OCI-LY1 (cell line): ENCODE results near the gene HAPLN2.

ENCODE experiments used
- H2AFZ ChIP-seq: fragments of 200-600 bp; sonication (generic), shearing (Covaris generic); 2 replicates; pipeline ENCODE4 v1.6.0; 2014; ENCODE audit warnings: antibody characterized with exemption, mild to moderate bottlenecking, low read length
- H3F3A ChIP-seq: fragments of 200-600 bp; sonication (generic), shearing (Covaris generic); 2 replicates; pipeline ENCODE4 v1.6.0; 2014; ENCODE audit warnings: mild to moderate bottlenecking, antibody characterized with exemption, low read length, moderate library complexity; ENCODE audit not compliant: insufficient read depth
- H3K27ac ChIP-seq: fragments of 200-600 bp; sonication (generic); 2 replicates; pipeline ENCODE4 v1.5.1; 2014; ENCODE audit warnings: low read length, mixed run types, mild to moderate bottlenecking, low read depth; ENCODE audit not compliant: poor library complexity, severe bottlenecking
- H3K27me3 ChIP-seq: fragments of 200-600 bp; sonication (generic); 2 replicates; pipeline ENCODE4 v1.6.0; 2014; ENCODE audit warnings: antibody characterized with exemption, mild to moderate bottlenecking, low read length, moderate library complexity; ENCODE audit not compliant: insufficient read depth
- H3K36me3 ChIP-seq: fragments of 200-600 bp; sonication (generic); 2 replicates; pipeline ENCODE4 v1.6.1; 2014; ENCODE audit warnings: mild to moderate bottlenecking, antibody characterized with exemption, low read length, moderate library complexity, mixed read lengths; ENCODE audit not compliant: insufficient read depth
- H3K4me1 ChIP-seq: fragments of 200-600 bp; sonication (generic); 2 replicates; pipeline ENCODE4 v1.5.1; 2014; ENCODE audit warnings: mild to moderate bottlenecking, low read length, moderate library complexity; ENCODE audit not compliant: insufficient read depth, severe bottlenecking
- H3K4me2 ChIP-seq: fragments of 200-600 bp; sonication (generic), shearing (Covaris generic); 2 replicates; pipeline ENCODE4 v1.6.1; 2014; ENCODE audit warnings: low read length
- H3K4me3 ChIP-seq: fragments of 200-600 bp; sonication (generic); 2 replicates; pipeline ENCODE4 v1.5.1; 2014; ENCODE audit warnings: low read length, low read depth, mild to moderate bottlenecking, mixed read lengths; ENCODE audit not compliant: poor library complexity, severe bottlenecking
- H3K79me2 ChIP-seq: fragments of 200-600 bp; shearing (Covaris generic); 2 replicates; pipeline ENCODE4 v1.6.1; 2016; ENCODE audit warnings: mixed run types, low read length, mixed read lengths; ENCODE audit not compliant: insufficient read depth
- H3K9ac ChIP-seq: fragments of 200-600 bp; sonication (generic), shearing (Covaris generic); 2 replicates; pipeline ENCODE4 v1.6.1; 2014; ENCODE audit warnings: mild to moderate bottlenecking, low read length, mixed read lengths
- H3K9me2 ChIP-seq: fragments of 200-600 bp; sonication (generic), shearing (Covaris generic); 2 replicates; pipeline ENCODE4 v1.6.1; 2014; ENCODE audit warnings: low read depth, mild to moderate bottlenecking, low read length, mixed read lengths
- H3K9me3 ChIP-seq: fragments of 200-600 bp; shearing (Covaris generic); 2 replicates; pipeline ENCODE4 v1.6.1; 2014; ENCODE audit warnings: low read length, mixed read lengths
- H4K20me1 ChIP-seq: fragments of 200-600 bp; sonication (generic), shearing (Covaris generic); 2 replicates; pipeline ENCODE4 v1.6.0; 2016; ENCODE audit warnings: mild to moderate bottlenecking, low read length; ENCODE audit not compliant: insufficient read depth
- CTCF ChIP-seq: fragments of 200-600 bp; sonication (generic), shearing (Covaris generic); IDR thresholded peaks from 2 replicates; pipeline ENCODE4 v1.5.1; 2017; ENCODE audit warnings: mild to moderate bottlenecking, antibody characterized with exemption, low read length, moderate library complexity, mixed read lengths
- EZH2 ChIP-seq: fragments of 200-600 bp; sonication (generic), shearing (Covaris generic); IDR thresholded peaks from 2 replicates; pipeline ENCODE4 v1.8.0; 2017; ENCODE audit warnings: borderline replicate concordance, mixed run types, mild to moderate bottlenecking, antibody characterized with exemption, low read length, moderate library complexity, mixed read lengths

The HAPLN2 gene

GRCh38 chr1:156647351-156647750 lies 28.1 kb downstream of the HAPLN2 start:
- H3K9me3 ChIP-seq, result no peaks in the 10 kb centered on the region
- TF ChIP-seq CTCF, result no peak
- TF ChIP-seq EZH2, result no peak
- no peak overlapping the region for H3K4me2 ChIP-seq
- H3K9ac ChIP-seq, result no peak overlapping the region
- H3K36me3 ChIP-seq, result no peaks in the 10 kb centered on the region
- no peak overlapping the region for H3K27ac ChIP-seq
- H4K20me1 ChIP-seq, result no peaks in the 10 kb centered on the region
- H3K9me2 ChIP-seq, result no peaks in the 10 kb centered on the region
- no peaks in the 10 kb centered on the region for H3K79me2 ChIP-seq
- H3K4me1 ChIP-seq, result no peaks in the 10 kb centered on the region
- no peaks in the 10 kb centered on the region for H3F3A ChIP-seq
- H3K27me3 ChIP-seq, result 0 out of 2 replicates have a peak, but pooled peaks cover 6% of the 10 kb centered on the region
- no peak overlapping the region for H2AFZ ChIP-seq
- H3K4me3 ChIP-seq, result no peak overlapping the region

- Histone ChIP-seq H3K27me3 (no peaks in the 10 kb centered on the region), H3K4me3 (no peak overlapping the region), H3K36me3 (no peaks in the 10 kb centered on the region), H3K9me3 (no peaks in the 10 kb centered on the region), H4K20me1 (no peaks in the 10 kb centered on the region), H3K4me2 (no peak overlapping the region), H3K9me2 (no peaks in the 10 kb centered on the region), H3K4me1 (no peaks in the 10 kb centered on the region), H3K27ac (no peak overlapping the region), H2AFZ (no peak overlapping the region), H3K9ac (no peak overlapping the region), H3F3A (no peaks in the 10 kb centered on the region), H3K79me2 (no peaks in the 10 kb centered on the region)
- TF ChIP-seq CTCF, result no peak
- TF ChIP-seq EZH2, result no peak
Measured at GRCh38 chr1:156648496-156648895, 29.3 kb downstream of the HAPLN2 start.

- H3K27ac ChIP-seq, result no peak overlapping the region
- H3K4me3 ChIP-seq, result no peak overlapping the region
- no peaks in the 10 kb centered on the region for H3K9me2 ChIP-seq
- no peaks in the 10 kb centered on the region for H3K9me3 ChIP-seq
- no peaks in the 10 kb centered on the region for H3K36me3 ChIP-seq
- TF ChIP-seq EZH2 (no peak), CTCF (no peak)
- no peak overlapping the region for H2AFZ ChIP-seq
- no peaks in the 10 kb centered on the region for H3K4me1 ChIP-seq
- no peak overlapping the region for H3K9ac ChIP-seq
- no peak overlapping the region for H3K4me2 ChIP-seq
- no peaks in the 10 kb centered on the region for H3K27me3 ChIP-seq
- no peaks in the 10 kb centered on the region for H3F3A ChIP-seq
- no peaks in the 10 kb centered on the region for H4K20me1 ChIP-seq
- H3K79me2 ChIP-seq, result no peaks in the 10 kb centered on the region
Measured at GRCh38 chr1:156648951-156649350, 29.7 kb downstream of the HAPLN2 start.
